IPS DF 19.7 (cell line): ENCODE results near the gene PRKAB2.
"Not testable (repeated sequence)": the region's sequence is repeated elsewhere in the genome, so short reads cannot be mapped to it uniquely, and the experiment has no call there.

Source experiments
- DNase-seq: peaks from one replicate; pipeline ENCODE4 v3.0.0-alpha.2; 2013; ENCODE audit warnings: low read depth, low spot score

Gene PRKAB2

GRCh38 chr1:147109762-147110161 is 62.5 kb downstream of the PRKAB2 start:
- no peak for DNase-seq

GRCh38 chr1:147109041-147109440 is 63.2 kb downstream of the PRKAB2 start:
- DNase-seq: no peak

- not testable (repeated sequence) for DNase-seq
Measured at GRCh38 chr1:147106407-147106881, 65.8 kb downstream of the PRKAB2 start.

- no peak for DNase-seq
Measured at GRCh38 chr1:147105909-147106308, 66.4 kb downstream of the PRKAB2 start.
